ENCODE results near the gene SUSD6.
"Not testable (repeated sequence)": the region's sequence is repeated elsewhere in the genome, so short reads cannot be mapped to it uniquely, and the experiment has no call there.

SUSD6 gene

DNA sequence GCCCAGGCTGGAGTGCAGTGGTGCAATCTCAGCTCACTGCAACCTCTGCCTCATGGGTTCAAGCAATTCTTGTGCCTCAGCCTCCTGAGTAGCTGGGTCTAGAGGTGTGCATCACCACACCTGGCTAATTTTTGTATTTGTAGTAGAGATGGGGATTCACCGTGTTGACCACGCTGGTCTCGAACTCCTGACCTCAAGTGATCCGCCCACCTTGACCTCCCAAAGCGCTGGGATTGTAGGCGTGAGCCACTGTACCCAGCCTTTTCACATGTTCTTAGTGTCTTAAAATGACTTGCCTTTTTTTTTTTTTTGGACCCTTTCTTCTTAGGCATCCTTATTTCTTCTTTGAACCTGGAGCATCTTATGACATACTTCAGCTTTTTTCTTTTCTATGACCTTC is 87.8 kb downstream of the SUSD6 start:
- FAIRE-seq = not testable (repeated sequence)

DNA sequence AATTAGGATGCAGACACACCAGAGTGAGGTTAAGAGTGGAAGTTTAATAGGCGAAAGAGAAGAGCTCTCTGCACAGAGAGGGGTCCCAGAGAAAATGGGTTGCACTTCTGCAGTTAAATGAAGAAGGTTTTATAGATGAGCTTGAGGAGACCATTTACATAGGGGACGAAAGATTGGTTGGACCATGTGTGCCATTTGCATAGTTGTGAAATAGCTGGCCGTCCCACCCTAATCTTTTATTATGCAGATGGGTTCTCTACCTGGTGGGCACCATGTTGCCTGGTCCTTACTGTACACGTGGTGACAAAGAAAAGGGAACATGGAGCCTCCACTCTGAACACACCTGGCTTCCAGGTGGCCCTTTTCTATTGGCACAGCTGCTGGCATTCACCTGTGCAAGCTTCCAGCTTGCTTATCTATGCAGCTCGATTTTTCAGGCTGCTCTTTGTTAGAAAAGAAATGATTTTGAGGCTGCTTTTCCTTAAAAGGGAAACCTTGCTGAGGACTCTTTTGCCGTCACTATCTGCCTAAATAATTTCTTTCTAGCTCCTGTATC is 88.4 kb downstream of the SUSD6 start:
- FAIRE-seq = no peak

- FAIRE-seq = no peak
Measured at GRCh38 chr14:69700575-69700974, 89.2 kb downstream of the SUSD6 start.

DNA sequence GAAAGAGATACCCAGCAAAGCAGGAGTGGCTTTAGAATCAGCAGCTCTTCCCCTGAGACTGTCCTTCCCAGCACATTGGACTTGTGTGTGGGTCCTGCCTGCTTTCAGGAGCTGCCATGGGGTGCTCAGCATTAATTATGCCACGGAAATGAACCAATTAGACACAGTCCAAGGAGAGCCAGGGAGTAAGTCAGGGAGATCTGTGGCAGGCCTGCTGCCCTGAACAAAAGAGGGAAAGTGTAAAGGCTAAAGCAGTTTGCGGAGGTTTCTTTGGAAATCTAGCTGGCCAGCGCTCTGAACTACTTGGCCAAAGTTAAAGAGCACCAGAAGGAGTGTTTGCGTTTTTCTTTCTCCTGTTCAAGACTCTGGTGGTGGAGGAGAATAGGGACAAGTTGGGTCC is 89.9 kb downstream of the SUSD6 start:
- no peak for FAIRE-seq

- FAIRE-seq = no peak
Measured at GRCh38 chr14:69701857-69702256, 90.5 kb downstream of the SUSD6 start.

- no peak for FAIRE-seq
Measured at GRCh38 chr14:69703047-69704039, 91.9 kb downstream of the SUSD6 start.

DNA sequence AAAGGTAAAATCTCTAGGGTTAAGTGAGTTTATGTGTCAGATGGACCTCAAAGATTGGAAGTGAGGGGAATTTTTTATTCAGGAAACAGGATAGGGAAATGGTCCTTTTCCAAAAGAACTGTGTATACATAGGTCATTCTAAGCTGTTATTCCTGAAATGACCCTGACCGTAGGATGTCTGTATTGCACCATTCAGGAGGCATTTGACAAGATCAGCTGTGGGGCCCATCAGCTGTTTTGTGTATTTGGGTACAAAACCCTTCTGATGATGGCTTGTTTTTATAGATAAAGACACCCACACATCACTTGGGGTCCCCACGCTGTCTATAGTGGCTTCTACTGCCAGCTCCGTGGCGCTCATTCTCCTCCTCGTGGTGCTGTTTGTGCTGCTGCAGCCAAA is 92.9 kb downstream of the SUSD6 start:
- FAIRE-seq = no peak

DNA sequence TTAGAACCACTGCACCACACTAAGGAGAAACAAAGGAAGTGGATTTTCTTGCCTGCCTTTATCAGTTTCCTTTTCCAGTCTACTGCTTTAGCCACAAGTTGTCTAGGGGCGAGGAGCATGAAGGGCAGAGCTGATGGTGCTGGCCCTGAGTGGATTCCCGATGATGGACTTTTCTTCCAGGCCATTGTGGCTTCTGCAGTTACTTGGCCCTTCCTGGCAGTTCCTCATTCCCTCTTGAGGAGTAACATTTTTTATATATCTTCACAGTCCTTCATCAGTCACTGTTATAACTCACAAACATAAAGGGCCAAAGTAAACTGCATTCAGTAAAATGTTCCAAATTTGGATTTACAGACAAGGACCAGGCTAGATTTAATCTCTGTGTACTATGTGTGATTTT is 94.3 kb downstream of the SUSD6 start:
- FAIRE-seq = no peak

GRCh38 chr14:69708049-69708448 is 96.7 kb downstream of the SUSD6 start:
- FAIRE-seq = no peak

GRCh38 chr14:69708586-69709560 is 97.5 kb downstream of the SUSD6 start:
- FAIRE-seq = no peak

GRCh38 chr14:69710378-69710777 is 99.0 kb downstream of the SUSD6 start:
- FAIRE-seq = no peak

GRCh38 chr14:69711065-69711464 is 99.7 kb downstream of the SUSD6 start:
- no peak for FAIRE-seq

- FAIRE-seq = no peak
Measured at GRCh38 chr14:69711477-69711876, 100.1 kb downstream of the SUSD6 start.

- FAIRE-seq = no peak
Measured at GRCh38 chr14:69711881-69712560, 100.6 kb downstream of the SUSD6 start.

GRCh38 chr14:69712599-69713088 is 101.2 kb downstream of the SUSD6 start:
- FAIRE-seq = no peak

DNA sequence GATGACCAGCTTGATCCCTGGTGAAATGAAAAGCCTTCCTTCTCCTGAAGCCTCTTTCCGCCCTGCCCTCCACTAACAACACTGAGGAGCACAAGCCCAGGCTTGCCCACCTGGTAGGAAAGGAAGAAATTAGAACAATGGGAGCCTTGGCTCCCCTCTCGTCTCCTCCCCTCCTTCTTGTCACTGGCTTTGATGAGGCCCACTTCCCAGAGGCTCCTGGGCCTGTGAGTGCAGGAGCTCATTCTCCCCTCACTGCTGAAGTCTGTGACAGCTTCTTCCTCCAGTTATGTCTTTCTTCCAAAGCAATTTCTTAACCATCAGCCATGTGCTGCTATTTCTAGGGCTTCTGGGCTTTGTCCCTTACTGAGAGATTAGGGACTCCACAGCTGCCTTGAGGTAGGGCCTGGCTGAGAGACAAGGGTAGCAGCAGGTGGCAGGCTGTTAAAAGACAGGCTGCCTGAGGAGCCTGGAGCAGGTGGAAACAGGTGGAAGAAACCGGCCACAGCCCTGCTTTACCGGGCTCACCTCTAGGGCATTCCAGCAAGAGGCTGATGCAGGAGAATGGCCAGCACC is 101.9 kb downstream of the SUSD6 start:
- FAIRE-seq = no peak

GRCh38 chr14:69713993-69714679 is 102.7 kb downstream of the SUSD6 start:
- no peak for FAIRE-seq

- FAIRE-seq = no peak
Measured at GRCh38 chr14:69715725-69716477, 104.5 kb downstream of the SUSD6 start.

GRCh38 chr14:69716478-69717187 is 105.2 kb downstream of the SUSD6 start:
- FAIRE-seq = no peak

GRCh38 chr14:69718614-69719013 is 107.2 kb downstream of the SUSD6 start:
- FAIRE-seq = not testable (repeated sequence)

All from TTC549 (cell line).